Nephron (organoid): ENCODE data around the gene CKLF.
A peak's percentile ranks its signal among the peaks of the same experiment; 100 is the strongest.

Experiments
- H3K27ac Mint-ChIP-seq, 3 experiments: 2 replicates each; pipeline ENCODE4 v1.8.0; 2020; ENCODE audit warnings: mixed read lengths in 3 of 3, mild to moderate bottlenecking in 2 of 3, moderate library complexity in 1 of 3
- H3K27me3 Mint-ChIP-seq: 2 replicates; pipeline ENCODE4 v1.8.0; 2021; ENCODE audit warnings: low read depth, mild to moderate bottlenecking, moderate library complexity, mixed read lengths
- H3K36me3 Mint-ChIP-seq: 2 replicates; pipeline ENCODE4 v1.8.0; 2020; ENCODE audit warnings: low read depth, mixed read lengths
- H3K4me1 Mint-ChIP-seq: 2 replicates; pipeline ENCODE4 v1.8.0; 2020; ENCODE audit warnings: mixed read lengths
- H3K4me3 Mint-ChIP-seq, 3 experiments: 2 replicates each; pipeline ENCODE4 v1.8.0; 2020; ENCODE audit warnings: mild to moderate bottlenecking in 3 of 3, mixed read lengths in 3 of 3, moderate library complexity in 2 of 3
- H3K9me3 Mint-ChIP-seq: 2 replicates; pipeline ENCODE4 v1.8.0; 2020; ENCODE audit warnings: mixed read lengths
- CTCF ChIP-seq, 3 experiments: fragments of 200-600 bp; sonication (generic); IDR thresholded peaks; one replicate each; pipeline ENCODE4 v1.5.0; 2021; ENCODE audit warnings: antibody characterized with exemption in 3 of 3; ENCODE audit not compliant: unreplicated experiment in 3 of 3

Gene CKLF

GRCh38 chr16:66521951-66522771 lies 30.2 kb upstream of the CKLF start:
- no peaks in the 10 kb centered on the region for H3K9me3 Mint-ChIP-seq
- H3K27me3 Mint-ChIP-seq, result no peaks in the 10 kb centered on the region
- no peak overlapping the region for H3K4me3 Mint-ChIP-seq
- peaks cover 25% of the 10 kb centered on the region for H3K4me1 Mint-ChIP-seq
- no peak for TF ChIP-seq CTCF (IDR thresholded peaks at IDR 0.05; ENCODE audit: unreplicated experiment in 3 of 3)
- H3K27ac Mint-ChIP-seq, result peak overlapping the region in 2 of 3 experiments; percentile 73 to 92
- peaks cover 28% of the 10 kb centered on the region for H3K36me3 Mint-ChIP-seq

- Mint-ChIP-seq H3K4me3 (no peak overlapping the region), H3K9me3 (no peaks in the 10 kb centered on the region), H3K4me1 (peaks cover 17% of the 10 kb centered on the region), H3K27me3 (no peaks in the 10 kb centered on the region), H3K36me3 (peaks cover 27% of the 10 kb centered on the region), H3K27ac (peak overlapping the region in 1 of 3 experiments; percentile 73)
- TF ChIP-seq CTCF (IDR thresholded peaks at IDR 0.05; ENCODE audit: unreplicated experiment in 3 of 3), result no peak
Measured at GRCh38 chr16:66522816-66523590, 29.4 kb upstream of the CKLF start.

DNA sequence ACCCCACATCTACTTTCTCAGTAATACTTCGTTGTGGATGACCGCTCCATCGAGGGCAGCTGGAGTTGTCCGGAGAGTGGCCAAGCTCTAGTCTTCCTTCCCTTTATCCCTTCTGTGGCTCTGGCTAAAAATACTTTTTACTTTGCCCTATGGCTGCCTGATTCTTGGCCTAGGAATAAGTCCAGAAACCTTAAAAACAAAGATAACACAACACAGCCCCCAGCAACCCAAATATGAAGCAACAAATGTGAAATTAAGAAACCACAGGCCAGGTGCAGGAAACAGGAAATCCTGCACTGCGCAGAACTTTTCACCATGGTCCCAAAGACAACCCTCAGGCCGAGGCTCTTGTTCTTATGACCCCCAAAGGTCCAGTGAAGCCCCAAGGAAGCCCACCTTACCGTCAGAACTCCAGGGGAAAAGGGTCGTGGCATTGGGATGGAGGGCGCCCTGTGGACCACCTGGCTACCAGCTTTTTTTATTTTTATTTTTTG lies 28.5 kb upstream of the CKLF start:
- Mint-ChIP-seq H3K27me3 (no peaks in the 10 kb centered on the region), H3K4me3 (no peak overlapping the region), H3K9me3 (no peaks in the 10 kb centered on the region), H3K36me3 (peaks cover 32% of the 10 kb centered on the region), H3K4me1 (peaks cover 17% of the 10 kb centered on the region), H3K27ac (peak overlapping the region in 1 of 3 experiments; percentile 37)
- no peak for TF ChIP-seq CTCF (IDR thresholded peaks at IDR 0.05; ENCODE audit: unreplicated experiment in 3 of 3)

DNA sequence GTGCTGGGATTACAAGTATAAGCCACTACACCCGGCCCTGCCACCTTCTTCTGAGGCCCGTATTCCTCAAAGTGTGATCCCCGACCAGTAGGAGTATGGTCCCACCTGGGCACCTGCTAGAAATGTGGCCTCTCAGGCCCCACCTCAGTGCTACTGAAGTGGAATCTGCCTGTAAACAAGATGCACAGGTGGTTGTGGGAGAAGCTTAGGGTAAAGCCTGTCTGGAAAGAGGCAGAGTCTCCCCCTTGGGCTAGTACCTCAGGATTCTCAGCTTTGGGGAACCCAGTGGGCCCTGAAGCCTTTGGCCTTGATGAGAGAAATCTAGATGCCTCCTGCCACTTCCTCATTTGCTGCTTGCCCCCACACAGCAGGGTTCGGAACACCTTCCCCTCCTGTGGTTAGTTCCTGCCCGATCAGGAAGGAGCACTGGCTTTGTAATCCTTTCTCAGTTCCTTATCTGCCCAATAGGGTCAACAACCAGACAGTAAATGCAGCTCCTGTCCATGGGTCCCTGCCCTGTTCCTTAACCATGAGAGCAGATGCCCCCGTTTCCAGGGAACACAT lies 27.7 kb upstream of the CKLF start:
- H3K27ac Mint-ChIP-seq, result no peak overlapping the region
- H3K27me3 Mint-ChIP-seq, result no peaks in the 10 kb centered on the region
- H3K4me3 Mint-ChIP-seq, result no peak overlapping the region
- TF ChIP-seq CTCF (IDR thresholded peaks at IDR 0.05; ENCODE audit: unreplicated experiment in 3 of 3), result no peak
- peaks cover 17% of the 10 kb centered on the region for H3K4me1 Mint-ChIP-seq
- no peaks in the 10 kb centered on the region for H3K9me3 Mint-ChIP-seq
- H3K36me3 Mint-ChIP-seq, result peaks cover 36% of the 10 kb centered on the region

DNA sequence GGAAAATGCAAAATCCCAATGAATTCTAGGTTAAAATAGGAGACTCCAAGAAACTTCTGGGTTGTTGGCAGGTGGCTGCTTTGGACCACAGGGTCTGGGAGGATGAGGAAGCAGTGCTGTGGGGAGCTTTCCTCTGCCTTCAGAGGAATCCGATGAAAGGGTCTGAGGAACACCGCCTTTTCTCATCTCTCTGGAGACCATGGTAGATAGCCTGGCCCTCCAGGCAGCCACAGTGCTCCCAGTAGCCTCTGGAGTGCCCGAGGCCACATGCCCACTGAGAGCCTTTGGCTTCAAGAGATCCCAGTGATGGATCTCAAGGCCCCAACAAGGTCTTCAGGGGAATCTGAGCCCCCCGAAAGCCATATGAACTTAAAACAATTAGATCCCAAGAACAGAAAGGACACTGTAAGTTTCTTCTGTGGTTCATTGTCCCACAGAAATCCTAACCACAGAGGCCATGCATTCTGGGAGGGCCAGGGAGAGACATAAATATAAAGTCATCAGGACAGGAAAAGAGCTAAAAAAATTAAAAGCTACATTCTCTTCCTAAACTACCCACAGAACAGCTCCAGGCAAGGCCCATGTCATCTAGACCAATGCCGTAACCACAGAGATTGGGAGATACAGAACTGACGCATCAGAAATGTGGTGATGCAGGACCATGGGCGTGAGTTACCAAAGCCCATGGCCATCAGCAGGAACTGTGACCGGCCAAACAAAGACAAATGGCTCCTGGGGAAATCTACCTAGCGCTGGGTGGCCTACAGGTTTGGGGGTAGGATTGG lies 26.8 kb upstream of the CKLF start:
- no peak for TF ChIP-seq CTCF (IDR thresholded peaks at IDR 0.05; ENCODE audit: unreplicated experiment in 3 of 3)
- Mint-ChIP-seq H3K36me3 (peaks cover 32% of the 10 kb centered on the region), H3K27me3 (no peaks in the 10 kb centered on the region), H3K27ac (no peak overlapping the region), H3K9me3 (no peaks in the 10 kb centered on the region), H3K4me3 (no peak overlapping the region), H3K4me1 (peaks cover 12% of the 10 kb centered on the region)
